Measurements from ENCODE around the gene MED16. TPM values are rescaled to one million over a fixed set of nuclear protein-coding genes. Genes with fewer than 3 reads are reported as not detected.

Gene MED16
- total RNA-seq, 1 experiment from 2014 or later, result 83.1 TPM

DNA sequence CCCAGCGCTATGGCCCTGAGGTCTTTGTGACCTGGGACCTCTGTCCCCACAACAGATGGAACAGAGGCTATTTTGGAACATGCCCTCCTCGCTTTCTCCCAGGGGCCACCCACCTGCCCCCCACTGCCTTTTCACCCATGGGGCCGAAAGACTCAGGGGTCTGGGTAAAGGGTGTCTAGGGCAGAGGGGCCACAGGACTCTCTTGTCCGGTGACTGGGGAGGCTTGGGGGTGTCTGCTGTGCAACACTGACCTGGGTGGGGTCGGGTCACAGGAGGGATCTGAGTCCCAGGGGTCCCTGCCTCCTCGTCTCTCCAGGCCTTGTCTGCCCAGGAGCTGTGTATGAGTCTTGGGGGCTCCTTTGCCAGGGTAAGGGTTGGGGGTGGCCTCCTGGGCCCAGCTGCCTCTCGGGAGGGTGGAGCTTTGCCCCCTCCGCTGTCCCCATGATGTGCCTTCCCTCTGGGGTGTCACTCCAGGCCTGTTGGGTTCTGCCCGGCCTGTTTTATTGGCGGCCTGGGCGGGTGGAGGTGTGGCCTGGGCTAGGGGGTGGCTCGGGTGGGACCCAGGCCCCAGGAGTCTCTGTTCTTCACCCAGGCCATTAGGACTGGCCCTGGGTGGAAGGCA is 34.9 kb upstream of the MED16 start:
- Histone ChIP-seq H3K18ac (ENCODE audit: insufficient read length, low read depth, low read length) (no peak overlapping the region), H3K9me3 (ENCODE audit: control insufficient read depth, low read depth, low read length) (no peaks in the 10 kb centered on the region), H4K20me1 (ENCODE audit: control insufficient read depth, insufficient read depth, insufficient read length) (no peaks in the 10 kb centered on the region), H2AK5ac (ENCODE audit: insufficient read length, low read length) (no peak overlapping the region), H3K56ac (ENCODE audit: insufficient read length, low read depth, low read length) (no peak overlapping the region), H2BK120ac (ENCODE audit: low read depth, low read length, poor library complexity, severe bottlenecking) (no peak overlapping the region), H3K27ac (ENCODE audit: insufficient read length, low read depth, low read length) (no peak overlapping the region), H3K4me2 (ENCODE audit: insufficient read depth, insufficient read length, low read length) (no peak overlapping the region), H3K79me2 (ENCODE audit: insufficient read depth, low read length) (no peaks in the 10 kb centered on the region; the same call in 1 of the 2 replicates), H2BK20ac (ENCODE audit: low read depth, low read length, poor library complexity, severe bottlenecking) (no peak overlapping the region), H2BK5ac (ENCODE audit: insufficient read length, low read length) (no peak overlapping the region), H2AFZ (ENCODE audit: low read length) (no peak overlapping the region), H3K23me2 (ENCODE audit: insufficient read length, low read depth, low read length, poor library complexity, severe bottlenecking) (peaks cover 3% of the 10 kb centered on the region), H3K4ac (ENCODE audit: low read depth, low read length) (no peak overlapping the region), H3K14ac (ENCODE audit: insufficient read depth, low read length) (no peak overlapping the region), H2BK12ac (ENCODE audit: insufficient read length, low read depth, low read length) (no peak overlapping the region), H2BK15ac (ENCODE audit: low read depth, low read length) (no peak overlapping the region), H3K4me1 (ENCODE audit: insufficient read depth, low read length) (no peaks in the 10 kb centered on the region), H3K9ac (ENCODE audit: extremely low read depth, insufficient read length, low read length) (no peak overlapping the region), H3K27me3 (ENCODE audit: insufficient read depth, low read length) (no peaks in the 10 kb centered on the region), H4K91ac (ENCODE audit: insufficient read length, low read depth, low read length) (no peak overlapping the region), H3T11ph (ENCODE audit: low read length) (no peak overlapping the region), H4K5ac (ENCODE audit: insufficient read length, low read depth, low read length) (no peak overlapping the region), H4K8ac (replicated peaks; ENCODE audit: insufficient read length, low read depth, low read length) (no peak overlapping the region), H3K79me1 (ENCODE audit: insufficient read depth, low read depth, low read length, poor library complexity, severe bottlenecking) (no peaks in the 10 kb centered on the region), H3K23ac (ENCODE audit: insufficient read length, low read depth, low read length) (no peak overlapping the region)
- Mint-ChIP-seq H3K9me3 (no peaks in the 10 kb centered on the region), H3K36me3 (ENCODE audit: insufficient read depth in 1 of 3, low read depth in 3 of 3) (peaks cover 7 to 33% (median 23%) of the 10 kb centered on the region in 3 experiments), H3K4me3 (peak overlapping the region; percentile 78 to 91; a peak in 4 of 5 replicates), H3K27me3 (ENCODE audit: low read depth) (peaks cover 7% of the 10 kb centered on the region), H3K27ac (no peak overlapping the region), H3K4me1 (peaks cover 7 to 20% of the 10 kb centered on the region in 2 experiments)
- DNase-seq, result peak; percentile 73
- WGBS (ENCODE audit: extremely low coverage, insufficient read length, low lambda C conversion rate), result no CpG with 5 or more reads among the region's 12 CpGs
- TF ChIP-seq, protein P1, sequence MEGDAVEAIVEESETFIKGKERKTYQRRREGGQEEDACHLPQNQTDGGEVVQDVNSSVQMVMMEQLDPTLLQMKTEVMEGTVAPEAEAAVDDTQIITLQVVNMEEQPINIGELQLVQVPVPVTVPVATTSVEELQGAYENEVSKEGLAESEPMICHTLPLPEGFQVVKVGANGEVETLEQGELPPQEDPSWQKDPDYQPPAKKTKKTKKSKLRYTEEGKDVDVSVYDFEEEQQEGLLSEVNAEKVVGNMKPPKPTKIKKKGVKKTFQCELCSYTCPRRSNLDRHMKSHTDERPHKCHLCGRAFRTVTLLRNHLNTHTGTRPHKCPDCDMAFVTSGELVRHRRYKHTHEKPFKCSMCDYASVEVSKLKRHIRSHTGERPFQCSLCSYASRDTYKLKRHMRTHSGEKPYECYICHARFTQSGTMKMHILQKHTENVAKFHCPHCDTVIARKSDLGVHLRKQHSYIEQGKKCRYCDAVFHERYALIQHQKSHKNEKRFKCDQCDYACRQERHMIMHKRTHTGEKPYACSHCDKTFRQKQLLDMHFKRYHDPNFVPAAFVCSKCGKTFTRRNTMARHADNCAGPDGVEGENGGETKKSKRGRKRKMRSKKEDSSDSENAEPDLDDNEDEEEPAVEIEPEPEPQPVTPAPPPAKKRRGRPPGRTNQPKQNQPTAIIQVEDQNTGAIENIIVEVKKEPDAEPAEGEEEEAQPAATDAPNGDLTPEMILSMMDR (conservative IDR thresholded peaks at IDR 0.05), result no peak

All from H9 (cell line).